Panc1 (cell line): ENCODE measurements around the gene SUPT3H.

Source experiments
- POLR2AphosphoS5 ChIP-seq: IDR thresholded peaks from 2 replicates; pipeline ENCODE4 v1.6.1; 2012; ENCODE audit warnings: mild to moderate bottlenecking, low read depth, low read length, moderate library complexity
- REST ChIP-seq, 2 experiments: IDR thresholded peaks; 2 replicates each; pipeline ENCODE4 v1.6.1; 2011 to 2012; ENCODE audit warnings: low read depth in 2 of 2, control low read depth in 1 of 2, low read length in 1 of 2, mild to moderate bottlenecking in 1 of 2, moderate library complexity in 1 of 2; ENCODE audit not compliant: insufficient read depth in 1 of 2
- SIN3A ChIP-seq: IDR thresholded peaks from 2 replicates; pipeline ENCODE4 v1.6.1; 2012; ENCODE audit warnings: low read depth, mild to moderate bottlenecking, low read length, moderate library complexity, borderline replicate concordance; ENCODE audit not compliant: insufficient read depth
- TCF7L2 ChIP-seq: IDR thresholded peaks from 2 replicates; pipeline ENCODE4 v1.6.1; 2011; ENCODE audit warnings: mild to moderate bottlenecking, low read depth, low read length, inconsistent platforms
- TF ChIP-seq, protein P1 (sequence below): fragments of 450-650 bp; IDR thresholded peaks from 2 replicates; pipeline ENCODE4 v1.5.1; 2017; ENCODE audit warnings: mild to moderate bottlenecking

DNA sequence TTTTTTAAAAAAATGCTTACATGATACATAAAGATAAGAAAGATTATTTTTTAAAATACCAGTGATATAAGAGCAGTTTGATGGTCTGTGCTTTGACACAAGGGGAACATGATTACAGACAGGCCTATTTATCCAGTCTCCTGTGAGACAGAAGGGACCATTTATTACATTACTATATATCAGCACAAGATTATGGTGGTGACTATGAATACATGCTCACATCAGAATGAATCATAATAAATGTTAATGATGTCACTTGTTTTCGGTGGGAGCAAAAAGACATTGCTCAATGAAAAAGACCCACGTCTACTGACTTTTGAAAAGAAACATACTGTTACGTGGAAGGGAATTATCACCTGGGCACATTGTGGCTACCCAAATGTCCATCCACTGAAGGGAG, 535.1 kb downstream of the SUPT3H start:
- TF ChIP-seq, protein P1, sequence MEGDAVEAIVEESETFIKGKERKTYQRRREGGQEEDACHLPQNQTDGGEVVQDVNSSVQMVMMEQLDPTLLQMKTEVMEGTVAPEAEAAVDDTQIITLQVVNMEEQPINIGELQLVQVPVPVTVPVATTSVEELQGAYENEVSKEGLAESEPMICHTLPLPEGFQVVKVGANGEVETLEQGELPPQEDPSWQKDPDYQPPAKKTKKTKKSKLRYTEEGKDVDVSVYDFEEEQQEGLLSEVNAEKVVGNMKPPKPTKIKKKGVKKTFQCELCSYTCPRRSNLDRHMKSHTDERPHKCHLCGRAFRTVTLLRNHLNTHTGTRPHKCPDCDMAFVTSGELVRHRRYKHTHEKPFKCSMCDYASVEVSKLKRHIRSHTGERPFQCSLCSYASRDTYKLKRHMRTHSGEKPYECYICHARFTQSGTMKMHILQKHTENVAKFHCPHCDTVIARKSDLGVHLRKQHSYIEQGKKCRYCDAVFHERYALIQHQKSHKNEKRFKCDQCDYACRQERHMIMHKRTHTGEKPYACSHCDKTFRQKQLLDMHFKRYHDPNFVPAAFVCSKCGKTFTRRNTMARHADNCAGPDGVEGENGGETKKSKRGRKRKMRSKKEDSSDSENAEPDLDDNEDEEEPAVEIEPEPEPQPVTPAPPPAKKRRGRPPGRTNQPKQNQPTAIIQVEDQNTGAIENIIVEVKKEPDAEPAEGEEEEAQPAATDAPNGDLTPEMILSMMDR, result no peak
- TF ChIP-seq REST (IDR thresholded peaks at IDR 0.05; ENCODE audit: insufficient read depth in 1 of 2, low read depth in 2 of 2, low read length in 1 of 2), result no peak
- no peak for TF ChIP-seq POLR2AphosphoS5
- TF ChIP-seq TCF7L2, result no peak
- TF ChIP-seq SIN3A, result no peak
